HG03571 (cell line): ENCODE measurements around the gene AP4B1.
"Not testable (repeated sequence)": the region's sequence is repeated elsewhere in the genome, so short reads cannot be mapped to it uniquely, and the experiment has no call there.

Experiments
- ATAC-seq: cut with Tn5 transposase; IDR thresholded peaks from one replicate; pipeline ENCODE4 v1.9.1; 2021; ENCODE audit not compliant: unreplicated experiment

AP4B1 gene

DNA sequence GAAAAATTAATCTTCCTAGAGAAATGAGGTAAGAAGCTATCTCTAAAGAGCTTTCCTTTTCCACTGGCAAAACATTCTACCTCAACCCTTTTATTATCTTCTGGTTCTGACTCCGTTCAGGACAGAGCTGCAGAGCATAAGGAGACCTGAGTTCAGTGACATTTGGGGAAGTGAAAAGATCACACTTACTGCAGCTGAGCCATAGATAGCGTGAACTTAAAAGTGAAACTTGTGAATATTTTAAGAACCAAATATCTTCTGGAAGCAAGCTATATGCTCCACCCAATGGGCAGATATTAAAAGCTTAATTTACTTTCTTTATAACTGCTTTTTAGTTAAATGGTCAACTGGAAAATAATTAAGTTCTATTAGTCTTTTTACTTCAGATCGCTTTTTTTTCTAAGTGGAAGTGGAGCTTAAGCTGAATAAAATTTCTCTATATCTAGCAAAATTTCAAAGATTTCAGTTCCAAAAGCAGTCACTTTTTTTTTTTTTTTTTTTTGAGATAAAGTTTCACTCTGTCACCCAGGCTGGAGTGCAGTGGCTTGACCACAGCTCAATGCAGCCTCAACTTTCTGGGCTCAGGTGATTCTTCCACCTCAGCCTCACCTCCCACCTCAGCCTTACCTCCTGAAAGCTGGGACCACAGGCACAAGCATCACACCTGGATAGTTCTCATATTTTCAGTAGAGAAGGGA is 45.0 kb downstream of the AP4B1 start:
- ATAC-seq: peak; percentile 78

DNA sequence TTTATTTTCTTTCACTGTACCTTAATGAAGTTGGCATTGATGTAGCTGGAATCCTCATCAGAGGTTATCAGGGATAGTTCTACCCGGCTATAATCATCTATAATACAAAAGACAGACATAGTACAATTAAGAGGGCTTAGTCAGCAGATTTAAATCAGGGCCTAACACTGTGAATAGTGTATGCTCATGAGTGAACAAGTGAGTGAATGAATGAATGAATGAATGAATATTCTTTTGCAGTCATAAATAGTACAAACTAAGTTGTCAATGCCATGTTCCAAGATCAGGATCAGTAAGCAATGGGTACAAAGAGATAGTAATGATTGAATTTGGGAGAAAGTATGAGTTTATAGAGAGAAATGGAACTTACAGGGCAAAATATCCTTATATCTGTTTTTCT is 45.6 kb downstream of the AP4B1 start:
- no peak for ATAC-seq

DNA sequence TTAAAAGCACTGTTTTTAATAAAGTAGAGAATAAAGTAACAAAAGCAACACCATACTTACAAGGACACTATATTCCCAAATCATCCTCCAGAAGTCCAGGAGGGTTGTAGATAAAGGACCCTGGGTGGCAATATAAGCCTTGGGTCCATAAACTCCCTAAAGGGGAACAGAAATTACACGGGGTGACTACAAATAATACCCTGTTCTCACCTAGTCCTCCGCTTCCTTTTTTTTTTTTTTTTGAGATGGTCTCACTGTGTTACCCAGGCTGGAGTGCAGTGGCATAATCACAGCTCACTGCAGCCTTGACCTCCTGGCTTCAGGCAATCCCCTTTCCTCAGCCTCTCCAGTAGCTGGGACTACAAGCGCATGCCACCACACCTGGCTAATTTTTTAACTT is 46.2 kb downstream of the AP4B1 start:
- ATAC-seq: no peak

DNA sequence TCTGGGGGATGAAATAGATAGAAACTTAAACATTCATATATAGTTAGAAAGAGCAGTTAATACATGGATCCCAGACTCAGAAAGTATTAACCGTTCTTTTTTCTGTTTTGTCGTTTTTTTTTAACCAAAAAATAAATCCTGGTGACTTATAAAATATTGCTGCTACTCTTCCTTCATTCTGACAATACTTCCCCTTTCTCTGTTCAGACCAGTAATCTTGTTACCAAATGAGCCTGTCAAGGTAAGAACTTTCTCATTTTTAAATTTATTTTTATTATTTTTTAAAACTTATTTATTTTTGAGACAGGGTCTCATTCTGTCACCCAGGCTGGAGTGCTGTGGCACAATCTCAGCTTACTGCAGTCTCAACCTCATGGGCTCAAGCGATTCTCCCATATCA is 46.8 kb downstream of the AP4B1 start:
- no peak for ATAC-seq

DNA sequence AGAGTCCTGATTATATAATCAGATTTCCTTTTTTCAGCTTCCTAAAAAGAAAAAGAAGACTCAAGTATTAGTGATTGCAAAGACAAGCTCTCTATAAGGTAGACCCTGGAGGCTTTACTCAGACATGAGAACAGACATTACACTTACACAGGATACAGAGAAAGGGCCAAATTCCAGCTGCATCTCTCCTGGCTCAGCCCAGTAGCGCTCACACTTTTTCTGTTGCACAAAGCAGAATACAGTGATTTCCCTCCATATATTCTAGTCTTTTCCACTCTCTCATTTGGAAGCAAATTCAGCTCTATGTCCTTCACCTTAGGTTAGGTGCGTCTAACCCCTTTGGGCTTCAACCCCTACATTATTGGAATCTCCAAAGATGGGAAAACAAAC is 48.2 kb downstream of the AP4B1 start:
- ATAC-seq: no peak

DNA sequence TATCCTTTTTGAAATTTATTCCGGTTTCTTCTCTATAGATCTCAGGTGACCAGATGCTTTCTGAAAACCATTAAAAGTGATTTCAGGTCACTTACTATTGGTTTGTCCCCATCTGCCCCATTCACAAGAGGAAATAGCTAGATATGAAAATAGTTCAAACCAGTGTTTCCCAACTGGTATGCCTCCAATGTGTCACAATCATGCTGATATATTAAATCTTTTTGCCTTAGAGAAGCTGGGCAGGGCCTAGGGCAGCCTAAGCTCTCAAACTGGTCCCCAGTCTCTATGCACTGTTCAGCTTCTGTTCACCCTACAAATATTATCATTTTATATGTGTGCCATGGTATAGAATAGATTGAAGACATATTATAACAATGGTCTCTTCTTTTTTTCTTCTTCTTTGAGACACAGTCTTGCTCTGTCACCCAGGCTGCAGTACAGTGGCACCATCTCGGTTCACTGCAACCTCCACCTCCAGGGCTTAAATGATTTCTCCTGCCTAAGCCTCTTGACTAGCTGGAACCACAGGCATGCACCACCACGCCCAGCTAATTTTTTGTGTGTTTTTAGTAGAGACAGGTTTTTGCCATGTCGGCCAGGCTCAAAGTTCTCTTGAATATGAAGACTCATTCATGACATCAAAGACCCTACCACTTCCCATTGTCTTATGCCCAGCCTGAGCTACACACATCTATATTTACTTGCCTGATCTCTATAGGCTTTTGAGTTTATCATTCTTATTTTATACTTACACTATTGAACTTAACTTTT is 48.8 kb downstream of the AP4B1 start:
- no peak for ATAC-seq

DNA sequence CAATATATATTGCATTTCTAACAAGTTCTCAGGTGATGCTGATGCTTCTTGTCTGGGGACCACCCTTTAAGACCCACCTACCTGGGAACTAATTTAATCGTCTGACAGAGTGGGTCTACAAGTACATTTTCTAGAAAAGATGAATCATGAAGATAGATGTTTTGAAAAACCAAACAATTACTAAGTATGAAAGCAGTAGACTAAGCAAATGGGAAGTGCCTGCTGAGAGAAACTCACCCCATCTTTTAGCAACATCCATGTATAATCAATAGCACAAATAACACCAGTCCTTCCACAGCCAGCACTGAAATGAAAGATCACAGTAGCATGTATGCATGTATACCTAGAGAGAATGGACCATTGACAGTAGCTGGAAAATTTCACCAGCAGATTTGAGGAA is 50.4 kb downstream of the AP4B1 start:
- ATAC-seq: no peak

DNA sequence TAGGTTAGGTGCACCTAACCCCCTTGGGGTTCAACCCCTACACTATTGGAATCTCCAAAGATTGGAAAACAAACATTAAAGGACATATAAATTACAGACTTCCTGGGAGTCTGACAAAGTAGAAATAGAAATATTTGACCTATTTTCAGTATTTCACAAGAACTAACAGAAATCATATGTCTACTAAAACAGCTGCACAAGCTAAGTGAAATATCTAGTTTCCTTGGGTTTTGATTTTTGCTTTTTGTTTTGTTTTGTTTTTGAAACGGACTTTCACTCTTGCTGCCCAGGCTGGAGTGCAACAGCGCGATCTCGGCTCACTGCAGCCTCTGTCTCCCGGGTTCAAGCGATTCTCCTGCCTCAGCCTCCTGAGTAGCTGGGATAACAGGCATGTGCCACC is 51.9 kb downstream of the AP4B1 start:
- not testable (repeated sequence) for ATAC-seq

DNA sequence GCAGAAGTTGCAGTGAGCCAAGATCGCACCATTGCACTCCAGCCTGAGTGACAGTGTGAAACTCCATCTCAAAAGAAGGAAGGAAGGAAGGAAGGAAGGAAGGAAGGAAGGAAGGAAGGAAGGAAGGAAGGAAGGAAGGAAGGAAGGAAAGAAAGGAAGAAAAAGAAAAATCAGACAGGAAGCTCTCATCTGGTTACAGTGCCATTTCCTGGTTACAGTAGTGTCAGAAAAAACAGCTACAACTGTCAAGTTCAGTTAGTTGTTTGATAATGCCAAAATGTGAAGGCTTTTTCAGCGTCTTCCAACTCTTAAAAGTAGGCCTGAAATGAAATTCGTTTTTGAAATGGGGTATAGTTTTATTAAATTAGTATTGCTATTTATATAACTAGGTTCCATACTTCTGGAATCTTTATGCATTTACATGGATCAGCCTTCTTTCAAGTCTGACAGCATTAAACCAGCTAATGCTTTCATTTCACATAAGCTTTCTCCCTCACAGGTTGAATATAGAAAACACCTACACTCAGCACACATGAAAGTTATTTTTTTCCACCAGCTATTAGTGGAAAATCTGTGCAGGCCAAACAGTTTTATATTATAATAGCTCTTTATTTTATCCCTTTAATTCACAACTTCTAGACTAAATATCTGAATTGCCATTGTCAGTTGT is 54.3 kb downstream of the AP4B1 start:
- no peak for ATAC-seq

DNA sequence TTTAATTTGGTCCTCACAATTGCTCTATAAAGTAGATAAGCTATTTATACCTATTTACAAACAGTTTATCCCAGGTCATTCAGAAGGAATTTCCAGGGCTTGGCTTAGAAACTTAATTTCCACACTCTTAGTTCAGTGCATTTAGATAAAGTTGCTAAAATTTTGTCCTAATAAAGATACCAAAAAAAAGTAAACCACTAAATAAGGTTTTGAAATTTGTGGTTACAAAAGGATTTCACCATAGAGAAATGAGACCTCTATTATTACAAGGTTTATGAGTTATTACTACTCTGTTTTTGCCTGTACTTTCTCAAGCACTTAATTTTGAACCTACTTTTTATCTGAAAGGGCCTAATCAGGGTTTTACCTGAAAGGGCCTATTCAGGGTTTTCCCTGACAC is 55.5 kb downstream of the AP4B1 start:
- no peak for ATAC-seq

DNA sequence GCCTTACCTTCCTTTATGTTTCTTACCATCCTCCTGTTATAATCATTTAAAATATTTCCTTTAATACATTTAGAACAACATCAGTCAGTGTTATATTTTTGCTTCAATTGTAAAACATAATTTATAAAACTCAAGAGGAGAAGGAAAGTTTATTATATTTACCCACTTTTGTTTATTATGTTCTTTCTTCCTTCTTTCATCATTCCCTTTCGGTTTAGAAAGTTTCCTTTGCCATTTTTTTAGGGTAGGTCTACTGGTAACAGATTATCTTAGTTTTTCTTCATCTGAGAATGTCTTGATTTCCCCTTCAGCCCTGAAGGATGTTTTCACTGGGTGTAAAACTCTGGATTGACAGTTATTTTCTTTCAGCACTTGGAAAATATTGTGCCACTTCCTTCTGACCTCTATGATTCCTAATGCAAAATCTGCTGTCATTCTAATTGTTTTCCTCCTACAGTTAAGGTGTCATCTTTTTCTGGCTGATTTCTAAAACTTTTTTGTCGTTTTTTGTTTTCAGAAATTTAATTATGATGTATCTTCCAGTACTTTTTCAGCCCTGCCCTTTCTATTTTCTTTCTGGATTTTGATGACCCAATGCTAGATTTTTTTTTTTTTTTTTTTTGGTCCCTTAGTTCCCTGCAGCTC is 58.1 kb downstream of the AP4B1 start:
- ATAC-seq: no peak
